AG09309 (cell line): ENCODE measurements around the gene FBXO31.

ENCODE experiments used
- DNase-seq: peaks from one replicate; pipeline ENCODE4 v3.0.0-alpha.2; 2010; ENCODE audit warnings: low read depth
- H3K4me3 ChIP-seq: 2 replicates; pipeline ENCODE4 v1.5.1; 2011; ENCODE audit warnings: mild to moderate bottlenecking, low read depth, low read length, moderate library complexity; ENCODE audit not compliant: control insufficient read depth
- TF ChIP-seq, protein P1 (sequence below): IDR thresholded peaks from 2 replicates; pipeline ENCODE4 v1.5.1; 2011; ENCODE audit warnings: mild to moderate bottlenecking, low read depth, low read length, inconsistent platforms; ENCODE audit not compliant: insufficient read depth, control insufficient read depth; ENCODE audit errors: missing control alignments

The FBXO31 gene, protein sequence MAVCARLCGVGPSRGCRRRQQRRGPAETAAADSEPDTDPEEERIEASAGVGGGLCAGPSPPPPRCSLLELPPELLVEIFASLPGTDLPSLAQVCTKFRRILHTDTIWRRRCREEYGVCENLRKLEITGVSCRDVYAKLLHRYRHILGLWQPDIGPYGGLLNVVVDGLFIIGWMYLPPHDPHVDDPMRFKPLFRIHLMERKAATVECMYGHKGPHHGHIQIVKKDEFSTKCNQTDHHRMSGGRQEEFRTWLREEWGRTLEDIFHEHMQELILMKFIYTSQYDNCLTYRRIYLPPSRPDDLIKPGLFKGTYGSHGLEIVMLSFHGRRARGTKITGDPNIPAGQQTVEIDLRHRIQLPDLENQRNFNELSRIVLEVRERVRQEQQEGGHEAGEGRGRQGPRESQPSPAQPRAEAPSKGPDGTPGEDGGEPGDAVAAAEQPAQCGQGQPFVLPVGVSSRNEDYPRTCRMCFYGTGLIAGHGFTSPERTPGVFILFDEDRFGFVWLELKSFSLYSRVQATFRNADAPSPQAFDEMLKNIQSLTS

DNA sequence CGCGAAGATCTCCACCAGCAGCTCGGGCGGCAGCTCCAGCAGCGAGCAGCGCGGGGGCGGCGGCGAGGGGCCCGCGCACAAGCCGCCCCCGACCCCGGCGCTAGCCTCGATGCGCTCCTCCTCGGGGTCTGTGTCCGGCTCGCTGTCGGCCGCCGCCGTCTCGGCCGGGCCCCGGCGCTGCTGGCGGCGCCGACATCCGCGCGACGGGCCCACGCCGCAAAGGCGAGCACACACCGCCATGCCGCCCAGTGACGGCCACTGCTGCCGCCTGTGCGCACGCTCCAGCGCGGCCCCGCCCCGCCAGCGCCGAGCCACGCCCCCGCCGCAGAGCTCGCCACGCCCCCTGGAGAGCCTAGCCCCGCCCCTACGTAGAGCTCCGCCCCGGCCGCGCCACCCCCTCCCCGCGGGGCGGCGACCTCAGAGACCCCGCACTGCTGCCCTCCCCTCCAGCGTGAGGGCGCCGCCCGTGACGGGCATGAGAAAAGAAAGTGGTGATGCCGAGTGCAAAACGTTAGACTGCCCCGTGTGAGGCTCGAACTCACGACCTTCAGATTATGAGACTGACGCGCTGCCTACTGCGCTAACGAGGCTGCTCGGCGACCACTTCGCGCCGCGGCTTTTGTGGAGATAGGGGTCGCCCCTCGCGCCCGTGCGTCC, at the start of gene FBXO31:
Gene FBXO31 (minus strand): TSS at position 272 of the 657 bp plus-strand sequence. CDS start 32 bp downstream, at position 240.
- DNase-seq: peak; percentile 64
- H3K4me3 ChIP-seq: peak within 1 kb of the TSS; percentile 89
- TF ChIP-seq, protein P1, sequence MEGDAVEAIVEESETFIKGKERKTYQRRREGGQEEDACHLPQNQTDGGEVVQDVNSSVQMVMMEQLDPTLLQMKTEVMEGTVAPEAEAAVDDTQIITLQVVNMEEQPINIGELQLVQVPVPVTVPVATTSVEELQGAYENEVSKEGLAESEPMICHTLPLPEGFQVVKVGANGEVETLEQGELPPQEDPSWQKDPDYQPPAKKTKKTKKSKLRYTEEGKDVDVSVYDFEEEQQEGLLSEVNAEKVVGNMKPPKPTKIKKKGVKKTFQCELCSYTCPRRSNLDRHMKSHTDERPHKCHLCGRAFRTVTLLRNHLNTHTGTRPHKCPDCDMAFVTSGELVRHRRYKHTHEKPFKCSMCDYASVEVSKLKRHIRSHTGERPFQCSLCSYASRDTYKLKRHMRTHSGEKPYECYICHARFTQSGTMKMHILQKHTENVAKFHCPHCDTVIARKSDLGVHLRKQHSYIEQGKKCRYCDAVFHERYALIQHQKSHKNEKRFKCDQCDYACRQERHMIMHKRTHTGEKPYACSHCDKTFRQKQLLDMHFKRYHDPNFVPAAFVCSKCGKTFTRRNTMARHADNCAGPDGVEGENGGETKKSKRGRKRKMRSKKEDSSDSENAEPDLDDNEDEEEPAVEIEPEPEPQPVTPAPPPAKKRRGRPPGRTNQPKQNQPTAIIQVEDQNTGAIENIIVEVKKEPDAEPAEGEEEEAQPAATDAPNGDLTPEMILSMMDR: no peak

DNA sequence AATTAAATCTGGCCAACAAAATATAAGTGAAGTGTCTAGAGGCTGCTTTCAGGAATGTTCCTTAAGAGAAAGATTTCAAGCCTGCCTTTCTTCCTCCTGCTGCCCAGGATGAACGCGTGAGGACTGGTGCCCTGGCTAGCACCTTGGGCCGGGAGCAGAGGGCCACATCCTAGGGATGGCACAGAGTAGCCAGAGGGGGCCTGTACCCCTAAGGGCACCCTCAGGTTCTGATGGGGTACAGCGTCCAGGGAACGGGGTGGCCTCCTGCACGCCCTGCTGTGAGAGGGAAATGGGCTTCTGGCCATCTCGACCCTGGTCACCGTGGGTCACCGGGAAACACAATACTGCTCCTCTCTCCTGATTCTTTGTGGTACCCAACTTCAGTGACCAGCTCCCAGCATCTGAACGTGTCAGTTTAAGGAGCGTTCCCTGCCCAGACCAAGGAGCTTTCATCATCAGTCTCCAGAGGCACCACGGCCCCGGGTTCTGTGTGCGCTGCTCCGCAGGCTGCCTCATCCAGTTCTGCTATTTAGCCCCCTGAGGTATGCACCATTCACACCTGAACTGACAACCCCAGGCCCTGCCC, 48.8 kb upstream of the FBXO31 start:
- DNase-seq: no peak
- TF ChIP-seq, protein P1: no peak
- H3K4me3 ChIP-seq: no peak overlapping the region

DNA sequence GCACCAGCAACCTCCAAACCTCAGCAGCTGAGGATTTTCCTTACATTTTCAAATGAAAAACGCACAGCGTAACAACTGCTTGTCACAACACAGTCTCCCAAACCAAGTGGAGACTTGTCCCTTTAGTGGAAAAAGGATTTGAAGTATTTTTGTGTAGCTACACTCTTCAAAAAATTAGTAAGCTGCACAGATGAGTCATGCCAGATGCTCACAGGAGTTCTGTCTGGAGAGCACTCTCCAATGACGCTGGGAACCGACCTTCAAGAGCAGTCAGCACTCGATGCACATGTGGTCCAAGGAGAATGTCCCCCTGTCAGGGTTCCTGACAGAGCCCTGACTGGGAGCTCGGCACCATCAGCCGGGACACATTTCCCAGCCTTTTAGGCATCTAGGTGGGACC, 48.4 kb upstream of the FBXO31 start:
- no peak overlapping the region for H3K4me3 ChIP-seq
- peak; percentile 45 for DNase-seq
- TF ChIP-seq, protein P1: no peak

DNA sequence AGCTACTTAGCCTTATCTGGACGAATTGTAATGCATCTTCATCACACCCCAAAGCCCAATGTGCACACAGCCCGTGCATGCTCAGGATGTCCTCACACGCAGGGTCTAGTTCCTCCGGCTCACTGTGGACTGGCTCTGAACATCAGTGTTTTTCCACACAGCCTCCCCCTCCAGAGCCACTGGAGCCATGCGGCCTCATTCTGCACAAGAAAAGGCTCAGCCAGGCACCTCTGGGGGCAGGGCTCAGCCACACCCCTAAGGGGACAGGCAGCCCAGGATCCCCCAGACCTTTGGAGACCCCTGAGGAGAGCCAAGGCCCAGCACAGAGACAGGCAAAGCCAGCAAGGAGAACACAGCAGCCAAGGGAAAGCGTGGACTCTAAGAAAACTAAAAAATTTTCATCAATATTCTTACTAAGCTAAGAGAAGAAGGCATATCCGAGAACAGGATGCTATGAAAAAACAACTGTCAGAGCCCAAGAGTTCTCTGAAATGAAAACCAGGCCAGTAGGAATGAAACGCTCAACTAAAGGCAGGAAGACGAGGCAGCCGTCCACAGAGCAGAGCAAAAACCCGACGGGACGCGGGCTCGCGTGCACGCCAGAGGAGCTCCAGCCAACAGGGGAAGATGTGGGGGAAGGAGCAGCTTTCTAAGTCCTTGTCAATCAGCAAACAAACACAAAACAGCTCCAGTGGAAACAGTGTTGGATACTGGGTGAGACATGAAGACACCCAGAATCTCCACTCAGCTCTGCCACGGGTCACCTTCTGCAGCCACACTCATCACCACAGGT, 43.0 kb upstream of the FBXO31 start:
- TF ChIP-seq, protein P1: no peak
- DNase-seq: no peak
- H3K4me3 ChIP-seq: no peak overlapping the region

DNA sequence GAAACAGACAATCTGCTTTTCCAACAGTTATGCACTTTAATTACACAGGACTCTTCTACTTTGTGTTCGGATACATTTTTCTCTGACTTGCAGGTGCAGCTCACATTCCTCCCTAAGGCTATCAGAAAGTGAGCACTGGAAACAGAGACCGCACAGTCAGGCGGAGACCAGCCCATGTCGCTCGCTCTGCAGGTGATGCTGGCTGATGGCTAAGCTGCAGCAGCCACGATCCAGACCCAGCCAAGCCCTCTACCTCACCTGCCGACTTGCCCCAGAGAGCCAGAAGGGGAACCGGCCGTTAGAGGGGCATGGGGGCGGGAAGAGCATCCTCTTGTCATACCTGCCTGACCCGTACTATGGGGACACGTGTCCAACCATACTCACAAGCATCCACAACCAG, 42.4 kb upstream of the FBXO31 start:
- TF ChIP-seq, protein P1: no peak
- no peak for DNase-seq
- H3K4me3 ChIP-seq: no peak overlapping the region

DNA sequence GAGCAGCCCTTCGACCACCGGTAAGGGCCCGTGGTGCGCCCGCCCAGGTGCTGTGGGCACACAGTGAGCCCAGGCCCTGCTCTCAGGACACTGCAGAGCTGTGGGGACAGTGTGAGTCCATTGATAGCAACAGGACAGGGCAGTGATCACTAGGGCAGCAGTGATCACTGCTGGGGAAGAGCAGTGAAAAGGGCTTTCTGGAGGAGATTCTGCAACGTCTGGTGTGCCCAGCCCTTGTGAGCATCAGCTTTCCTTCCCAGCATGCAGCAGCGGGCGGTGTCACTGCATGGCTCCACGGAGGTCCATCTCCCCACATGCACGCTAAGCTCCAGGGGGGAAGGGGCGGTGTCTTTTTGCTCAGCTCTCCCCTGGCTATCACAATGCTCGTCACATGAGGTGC, 40.7 kb upstream of the FBXO31 start:
- TF ChIP-seq, protein P1: no peak
- DNase-seq: no peak
- H3K4me3 ChIP-seq: no peak overlapping the region
